PFSK-1 (cell line): ENCODE measurements around the gene KCNQ2.

Experiments
- FOXP2 ChIP-seq: optimal IDR thresholded peaks from 2 replicates; pipeline ENCODE3; 2011; ENCODE audit warnings: borderline replicate concordance, control low read depth, inconsistent platforms; ENCODE audit not compliant: insufficient read depth; ENCODE audit errors: extremely low read length, extremely low read depth
- POLR2AphosphoS5 ChIP-seq: IDR thresholded peaks from 2 replicates; pipeline ENCODE4 v1.6.1; 2012; ENCODE audit warnings: low read depth, mild to moderate bottlenecking, control low read depth, low read length, moderate library complexity
- SIN3A ChIP-seq: IDR thresholded peaks from 2 replicates; pipeline ENCODE4 v1.6.1; 2012; ENCODE audit warnings: mild to moderate bottlenecking, low read length, moderate library complexity, borderline replicate concordance; ENCODE audit not compliant: insufficient read depth
- TAF1 ChIP-seq: IDR thresholded peaks from 2 replicates; pipeline ENCODE4 v1.6.1; 2012; ENCODE audit warnings: low read length, control low read depth, borderline replicate concordance; ENCODE audit not compliant: insufficient read depth
- TF ChIP-seq, protein P1 (sequence below), 2 experiments: IDR thresholded peaks; 2 replicates each; pipeline versions ENCODE4 v1.6.1 to v1.8.0; 2011 to 2012; ENCODE audit warnings: low read depth in 2 of 2, low read length in 2 of 2, control low read depth in 1 of 2, inconsistent platforms in 1 of 2, mild to moderate bottlenecking in 1 of 2, moderate library complexity in 1 of 2; ENCODE audit not compliant: insufficient read depth in 1 of 2

Gene KCNQ2

DNA sequence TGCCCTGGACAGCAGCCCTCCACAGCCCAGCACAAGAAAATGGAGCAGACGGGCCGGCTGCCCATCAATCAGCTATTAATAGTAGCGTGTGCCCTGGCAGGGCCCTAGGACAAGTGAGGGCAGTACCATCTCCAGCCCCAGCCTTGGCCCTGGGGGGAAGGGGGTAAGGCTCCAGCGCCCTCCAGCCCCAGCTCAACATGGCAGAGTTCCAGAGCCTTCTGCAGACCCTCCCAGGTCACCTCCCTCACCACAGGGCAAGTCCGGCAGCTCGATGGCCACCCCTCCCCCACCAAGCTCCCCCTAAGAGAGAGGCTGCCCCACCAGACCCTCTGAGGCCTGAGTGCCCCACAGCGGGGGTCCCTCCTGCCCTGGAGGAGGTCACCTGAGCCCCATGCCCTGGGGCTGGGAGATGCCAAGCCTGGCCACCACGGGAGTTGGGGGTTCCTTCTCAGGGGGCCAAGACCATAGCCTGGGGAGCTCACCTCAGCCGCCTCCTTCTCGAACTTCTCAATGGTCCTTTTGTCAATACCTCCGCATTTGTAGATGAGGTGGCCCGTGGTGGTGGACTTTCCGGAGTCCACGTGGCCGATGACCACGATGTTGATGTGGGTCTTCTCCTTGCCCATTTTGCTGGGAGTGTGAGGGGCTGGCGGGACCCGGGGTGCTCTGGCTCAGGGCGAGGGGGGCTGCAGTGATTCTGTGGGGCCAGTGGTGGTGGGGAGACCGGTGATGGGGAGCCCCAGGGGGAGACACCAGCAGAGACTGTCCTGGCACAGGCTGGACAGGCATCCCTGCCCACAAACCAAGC, 24.9 kb upstream of the KCNQ2 start:
- TF ChIP-seq POLR2AphosphoS5, result no peak
- no peak for TF ChIP-seq FOXP2
- TF ChIP-seq, protein P1, sequence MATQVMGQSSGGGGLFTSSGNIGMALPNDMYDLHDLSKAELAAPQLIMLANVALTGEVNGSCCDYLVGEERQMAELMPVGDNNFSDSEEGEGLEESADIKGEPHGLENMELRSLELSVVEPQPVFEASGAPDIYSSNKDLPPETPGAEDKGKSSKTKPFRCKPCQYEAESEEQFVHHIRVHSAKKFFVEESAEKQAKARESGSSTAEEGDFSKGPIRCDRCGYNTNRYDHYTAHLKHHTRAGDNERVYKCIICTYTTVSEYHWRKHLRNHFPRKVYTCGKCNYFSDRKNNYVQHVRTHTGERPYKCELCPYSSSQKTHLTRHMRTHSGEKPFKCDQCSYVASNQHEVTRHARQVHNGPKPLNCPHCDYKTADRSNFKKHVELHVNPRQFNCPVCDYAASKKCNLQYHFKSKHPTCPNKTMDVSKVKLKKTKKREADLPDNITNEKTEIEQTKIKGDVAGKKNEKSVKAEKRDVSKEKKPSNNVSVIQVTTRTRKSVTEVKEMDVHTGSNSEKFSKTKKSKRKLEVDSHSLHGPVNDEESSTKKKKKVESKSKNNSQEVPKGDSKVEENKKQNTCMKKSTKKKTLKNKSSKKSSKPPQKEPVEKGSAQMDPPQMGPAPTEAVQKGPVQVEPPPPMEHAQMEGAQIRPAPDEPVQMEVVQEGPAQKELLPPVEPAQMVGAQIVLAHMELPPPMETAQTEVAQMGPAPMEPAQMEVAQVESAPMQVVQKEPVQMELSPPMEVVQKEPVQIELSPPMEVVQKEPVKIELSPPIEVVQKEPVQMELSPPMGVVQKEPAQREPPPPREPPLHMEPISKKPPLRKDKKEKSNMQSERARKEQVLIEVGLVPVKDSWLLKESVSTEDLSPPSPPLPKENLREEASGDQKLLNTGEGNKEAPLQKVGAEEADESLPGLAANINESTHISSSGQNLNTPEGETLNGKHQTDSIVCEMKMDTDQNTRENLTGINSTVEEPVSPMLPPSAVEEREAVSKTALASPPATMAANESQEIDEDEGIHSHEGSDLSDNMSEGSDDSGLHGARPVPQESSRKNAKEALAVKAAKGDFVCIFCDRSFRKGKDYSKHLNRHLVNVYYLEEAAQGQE (IDR thresholded peaks at IDR 0.05; ENCODE audit: insufficient read depth in 1 of 2, low read depth in 2 of 2, low read length in 2 of 2), result no peak
- TF ChIP-seq TAF1, result no peak
- no peak for TF ChIP-seq SIN3A

- TF ChIP-seq, protein P1 (IDR thresholded peaks at IDR 0.05; ENCODE audit: insufficient read depth in 1 of 2, low read depth in 2 of 2, low read length in 2 of 2), result no peak
- TF ChIP-seq SIN3A (no peak), POLR2AphosphoS5 (no peak), FOXP2 (no peak), TAF1 (no peak)
These were observed 24.2 kb upstream of the KCNQ2 start for GRCh38 chr20:63496596-63497120.

DNA sequence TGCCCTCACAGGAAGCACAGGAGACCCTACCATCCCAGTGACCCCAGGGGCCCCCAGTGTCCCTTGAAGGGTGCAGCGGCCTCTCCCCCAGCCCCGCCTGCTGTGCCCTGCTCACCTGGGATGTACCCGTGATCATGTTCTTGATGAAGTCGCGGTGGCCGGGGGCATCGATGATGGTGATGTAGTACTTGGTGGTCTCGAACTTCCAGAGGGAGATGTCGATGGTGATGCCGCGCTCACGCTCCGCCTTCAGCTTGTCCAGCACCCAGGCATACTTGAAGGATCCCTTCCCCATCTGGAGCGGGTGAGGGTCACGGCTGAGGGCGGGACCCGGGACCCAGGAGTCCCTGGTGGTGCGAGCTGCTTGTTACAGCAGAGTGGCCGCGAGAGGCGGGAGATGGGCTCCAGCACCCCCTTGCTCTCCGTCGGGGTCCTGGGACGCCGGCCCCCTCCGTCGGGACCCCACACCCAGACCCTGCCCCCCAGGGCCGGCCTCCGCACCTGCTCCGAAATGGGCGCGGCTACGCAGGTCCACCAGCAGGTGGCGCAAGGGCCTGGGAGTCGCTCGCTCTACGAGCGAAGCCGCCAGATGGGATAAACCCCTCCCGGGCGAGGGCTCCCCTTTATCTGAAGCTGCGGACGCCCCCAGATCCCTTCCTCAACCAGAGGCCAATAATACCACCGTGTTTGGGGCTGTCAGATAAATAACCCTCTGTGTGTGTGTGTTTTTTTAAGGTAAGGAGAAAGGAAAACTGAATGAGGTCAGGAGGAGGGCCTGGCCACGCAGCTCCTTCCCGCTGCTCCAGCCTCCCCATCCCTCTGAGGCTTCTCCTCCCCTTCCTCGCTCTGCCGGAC, 23.5 kb upstream of the KCNQ2 start:
- TF ChIP-seq TAF1 (no peak), POLR2AphosphoS5 (no peak), SIN3A (no peak), FOXP2 (no peak)
- TF ChIP-seq, protein P1 (IDR thresholded peaks at IDR 0.05; ENCODE audit: insufficient read depth in 1 of 2, low read depth in 2 of 2, low read length in 2 of 2), result no peak

GRCh38 chr20:63495167-63495720, 22.8 kb upstream of the KCNQ2 start:
- no peak for TF ChIP-seq POLR2AphosphoS5
- TF ChIP-seq FOXP2, result no peak
- TF ChIP-seq TAF1, result no peak
- TF ChIP-seq, protein P1 (IDR thresholded peaks at IDR 0.05; ENCODE audit: insufficient read depth in 1 of 2, low read depth in 2 of 2, low read length in 2 of 2), result no peak
- TF ChIP-seq SIN3A, result no peak
